ENCODE data around the gene AXL.

Gene AXL

DNA sequence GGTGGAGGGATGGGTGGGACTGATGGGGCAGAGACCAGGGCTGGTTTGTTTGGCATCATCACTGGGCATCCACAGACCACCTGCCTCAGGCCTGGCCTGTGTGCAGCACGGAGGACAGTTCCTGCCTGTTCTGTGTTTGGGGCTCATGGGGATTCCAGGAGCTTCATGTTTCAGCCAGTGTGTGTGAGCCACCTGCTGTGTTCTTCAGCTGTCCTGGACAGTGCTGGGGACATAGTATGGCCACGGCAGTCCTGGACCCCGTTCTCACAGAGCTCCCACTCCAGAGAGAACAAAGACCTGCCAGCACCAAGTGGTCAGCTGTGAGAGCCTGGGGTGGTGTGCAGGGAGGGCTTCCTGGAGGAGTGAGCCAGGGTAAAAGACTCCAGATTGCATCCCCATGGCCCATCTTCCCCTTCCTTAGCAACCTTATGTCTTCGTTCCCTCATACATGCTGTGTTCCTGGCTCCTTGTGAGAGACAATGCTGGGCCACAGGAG lies 89.0 kb downstream of the AXL start:
- no peak for DNase-seq (ENCODE audit: low read depth, low spot score)

DNA sequence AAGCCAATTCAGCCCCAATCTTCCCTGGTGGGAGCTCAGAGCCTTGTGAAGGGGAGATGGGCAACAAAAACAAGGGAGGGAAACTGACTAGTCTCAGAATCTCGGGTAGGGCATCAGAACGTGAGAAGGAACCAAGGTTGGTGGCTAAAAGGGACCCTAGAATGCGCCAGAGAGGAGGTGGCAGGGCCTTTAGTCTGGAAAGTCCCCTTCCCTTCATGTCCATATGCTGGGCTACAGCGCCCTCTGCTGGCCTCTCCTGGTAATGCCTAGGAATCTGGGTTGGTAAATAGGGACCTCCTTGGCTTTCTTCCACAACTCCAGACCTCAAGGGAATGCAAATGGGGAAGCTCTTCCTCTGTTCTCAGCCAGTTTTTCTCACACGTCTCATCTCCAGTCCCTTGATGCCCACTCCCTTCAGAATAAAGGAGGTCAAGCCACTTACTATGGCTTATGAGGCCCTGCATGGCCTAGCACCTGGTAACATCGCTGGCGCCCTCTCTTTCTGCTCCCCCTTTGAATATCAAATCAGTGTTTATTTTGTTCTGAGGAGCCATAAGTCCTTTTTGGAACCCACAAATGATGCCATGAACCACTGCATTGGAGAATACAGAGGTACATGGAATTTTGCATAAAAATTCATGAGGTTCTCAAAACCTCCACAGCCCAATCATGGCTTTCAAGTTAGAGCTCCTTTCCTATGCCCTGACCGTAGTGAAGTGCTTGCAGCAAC lies 89.6 kb downstream of the AXL start:
- peak; percentile 75 for DNase-seq (ENCODE audit: low read depth, low spot score)

DNA sequence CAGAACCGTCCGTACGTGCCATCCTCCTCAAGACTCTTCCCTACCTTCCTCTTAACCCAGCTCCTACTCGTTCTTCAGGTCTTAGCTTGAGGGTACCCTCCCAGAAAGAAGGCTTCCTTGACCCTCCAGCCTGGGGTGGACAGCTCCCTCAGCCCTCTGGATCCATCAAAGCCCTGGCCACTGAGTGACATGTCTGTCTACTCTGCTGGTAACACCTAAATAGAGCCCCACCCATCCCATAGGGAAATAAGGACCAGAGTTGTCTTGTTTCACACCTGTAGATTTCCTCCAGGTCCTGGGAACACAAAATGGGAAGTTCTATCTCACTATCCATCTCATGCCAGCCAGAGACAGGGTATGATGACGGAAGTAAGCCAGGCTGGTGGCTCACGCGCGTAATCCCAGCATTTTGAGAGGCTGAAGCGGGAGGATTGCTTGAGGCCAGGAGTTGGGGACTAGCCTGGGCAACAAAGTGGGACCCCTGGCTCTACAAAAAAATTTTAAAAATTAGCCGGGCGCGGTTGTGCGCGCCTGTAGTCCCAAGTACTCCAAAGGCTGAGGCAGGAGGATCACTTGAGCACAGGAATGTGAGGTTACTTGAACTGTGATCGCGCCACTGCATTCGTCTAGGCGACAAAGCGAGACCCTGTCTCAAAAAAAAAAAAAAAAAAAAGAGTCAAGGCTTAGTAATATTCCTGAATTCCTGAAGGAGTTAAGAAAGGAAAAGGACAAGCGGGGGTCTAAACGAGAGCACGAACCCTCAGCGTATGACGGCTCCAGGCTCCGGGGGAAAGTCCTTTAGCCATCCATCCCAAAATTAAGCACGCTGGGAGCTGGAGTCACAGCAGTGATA lies 90.4 kb downstream of the AXL start:
- no peak for DNase-seq (ENCODE audit: low read depth, low spot score)

DNA sequence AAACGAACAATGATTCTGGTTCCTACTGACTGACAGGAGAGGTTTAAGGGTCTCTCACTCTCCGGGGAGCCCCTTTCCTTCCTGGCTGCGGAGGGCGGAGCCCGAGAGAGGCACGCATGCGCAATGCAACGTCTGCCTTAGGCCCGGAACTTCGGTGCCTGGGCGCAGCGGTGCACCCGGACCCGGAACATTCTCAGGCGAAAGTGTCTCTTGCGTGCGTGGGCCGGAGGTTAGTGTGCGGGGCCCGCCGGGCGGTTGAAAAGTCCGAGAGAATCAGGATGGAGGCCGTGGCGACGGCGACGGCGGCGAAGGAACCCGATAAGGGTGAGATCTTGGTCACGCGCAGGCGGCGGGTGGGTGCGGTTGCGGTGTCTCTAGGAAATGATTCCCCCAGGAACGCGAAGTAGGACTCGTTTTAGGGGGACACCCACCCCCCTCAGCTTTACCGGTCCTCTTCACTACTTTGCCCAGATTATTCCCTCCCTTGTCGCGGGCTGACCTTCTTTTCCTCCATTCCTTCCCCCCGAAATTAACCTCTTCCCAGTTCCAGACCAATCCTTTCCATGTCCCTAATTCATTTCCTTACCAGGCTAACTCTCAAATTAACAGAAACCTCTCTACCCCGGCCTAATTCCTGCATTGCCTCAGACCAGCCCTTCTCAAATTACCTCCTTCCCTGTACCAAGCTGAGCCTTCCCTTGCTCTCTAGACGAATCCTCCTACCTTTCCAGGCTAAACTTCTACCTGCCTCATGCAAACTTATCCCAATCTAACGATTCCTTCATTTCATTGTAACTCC lies 91.2 kb downstream of the AXL start, which contains the start of gene CCDC97:
Gene CCDC97, plus strand, starts transcription at position 140 of the 799 bp plus-strand sequence. Its CDS starts 139 bp downstream, at position 279.
- DNase-seq (ENCODE audit: low read depth, low spot score), result peak; percentile 76

DNA sequence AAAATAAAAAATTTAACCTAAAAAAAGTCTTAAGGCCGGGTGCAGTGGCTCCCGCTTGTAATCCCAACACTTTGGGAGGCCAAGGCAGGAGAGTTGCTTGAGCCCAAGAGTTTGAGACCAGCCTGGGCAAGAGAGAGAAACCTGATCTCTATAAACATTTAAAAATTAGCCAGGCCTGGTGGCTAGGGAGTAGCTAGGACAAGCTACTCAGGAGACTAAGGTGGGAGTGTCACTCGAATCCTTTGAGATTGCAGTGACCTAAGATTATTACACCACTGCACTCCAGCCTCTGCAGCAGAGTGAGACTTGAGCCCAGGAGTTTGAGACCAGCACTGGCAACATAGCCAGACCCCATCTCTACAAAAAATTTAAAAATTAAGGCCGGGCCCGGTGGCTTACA lies 92.0 kb downstream of the AXL start:
- DNase-seq (ENCODE audit: low read depth, low spot score), result no peak

All from brain pericyte (primary cell).